Measurements from ENCODE around the gene KAT5. TPM values are rescaled to one million over a fixed set of nuclear protein-coding genes. Genes with fewer than 3 reads are reported as not detected.

KAT5 gene
- total and polyA plus RNA-seq, 10 of the 15 experiments (the other 5 are each of a cell fraction or from before 2014, with no cell fraction given): 3.4 to 66.1 (median 46.3) TPM

- TF ChIP-seq, protein P1, sequence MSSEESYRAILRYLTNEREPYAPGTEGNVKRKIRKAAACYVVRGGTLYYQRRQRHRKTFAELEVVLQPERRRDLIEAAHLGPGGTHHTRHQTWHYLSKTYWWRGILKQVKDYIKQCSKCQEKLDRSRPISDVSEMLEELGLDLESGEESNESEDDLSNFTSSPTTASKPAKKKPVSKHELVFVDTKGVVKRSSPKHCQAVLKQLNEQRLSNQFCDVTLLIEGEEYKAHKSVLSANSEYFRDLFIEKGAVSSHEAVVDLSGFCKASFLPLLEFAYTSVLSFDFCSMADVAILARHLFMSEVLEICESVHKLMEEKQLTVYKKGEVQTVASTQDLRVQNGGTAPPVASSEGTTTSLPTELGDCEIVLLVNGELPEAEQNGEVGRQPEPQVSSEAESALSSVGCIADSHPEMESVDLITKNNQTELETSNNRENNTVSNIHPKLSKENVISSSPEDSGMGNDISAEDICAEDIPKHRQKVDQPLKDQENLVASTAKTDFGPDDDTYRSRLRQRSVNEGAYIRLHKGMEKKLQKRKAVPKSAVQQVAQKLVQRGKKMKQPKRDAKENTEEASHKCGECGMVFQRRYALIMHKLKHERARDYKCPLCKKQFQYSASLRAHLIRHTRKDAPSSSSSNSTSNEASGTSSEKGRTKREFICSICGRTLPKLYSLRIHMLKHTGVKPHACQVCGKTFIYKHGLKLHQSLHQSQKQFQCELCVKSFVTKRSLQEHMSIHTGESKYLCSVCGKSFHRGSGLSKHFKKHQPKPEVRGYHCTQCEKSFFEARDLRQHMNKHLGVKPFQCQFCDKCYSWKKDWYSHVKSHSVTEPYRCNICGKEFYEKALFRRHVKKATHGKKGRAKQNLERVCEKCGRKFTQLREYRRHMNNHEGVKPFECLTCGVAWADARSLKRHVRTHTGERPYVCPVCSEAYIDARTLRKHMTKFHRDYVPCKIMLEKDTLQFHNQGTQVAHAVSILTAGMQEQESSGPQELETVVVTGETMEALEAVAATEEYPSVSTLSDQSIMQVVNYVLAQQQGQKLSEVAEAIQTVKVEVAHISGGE (CRISPR knock-in tag; IDR thresholded peaks at IDR 0.05): no peak
- TF ChIP-seq SIX5 (IDR thresholded peaks at IDR 0.05; ENCODE audit: low read depth, low read length, severe bottlenecking): peak; percentile 92
- peak in 1 of 2 experiments; percentile 51; a peak in 1 of 3 replicates for TF ChIP-seq EGR1 (IDR thresholded peaks at IDR 0.05; ENCODE audit: borderline replicate concordance in 1 of 2, low read depth in 2 of 2, low read length in 2 of 2)
- TF ChIP-seq TCF7 (IDR thresholded peaks at IDR 0.05; ENCODE audit: borderline replicate concordance): no peak
- TF ChIP-seq ZBTB33 (IDR thresholded peaks at IDR 0.05): no peak
- TF ChIP-seq ELK1 (IDR thresholded peaks at IDR 0.05; ENCODE audit: low read depth, low read length): 0 out of 2 replicates have a peak, but pooled peaks have one; percentile 15
- peak; percentile 14 for TF ChIP-seq SP1 (IDR thresholded peaks at IDR 0.05; ENCODE audit: low read depth, low read length)
- TF ChIP-seq, protein P2, sequence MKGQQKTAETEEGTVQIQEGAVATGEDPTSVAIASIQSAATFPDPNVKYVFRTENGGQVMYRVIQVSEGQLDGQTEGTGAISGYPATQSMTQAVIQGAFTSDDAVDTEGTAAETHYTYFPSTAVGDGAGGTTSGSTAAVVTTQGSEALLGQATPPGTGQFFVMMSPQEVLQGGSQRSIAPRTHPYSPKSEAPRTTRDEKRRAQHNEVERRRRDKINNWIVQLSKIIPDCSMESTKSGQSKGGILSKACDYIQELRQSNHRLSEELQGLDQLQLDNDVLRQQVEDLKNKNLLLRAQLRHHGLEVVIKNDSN (IDR thresholded peaks at IDR 0.05; ENCODE audit: borderline replicate concordance, extremely low read length, insufficient read depth, low read depth, low read length): no peak
- peak; percentile 36; the same call in 1 of the 2 replicates for TF ChIP-seq TCF12 (IDR thresholded peaks at IDR 0.05; ENCODE audit: low read depth, low read length)
- TF ChIP-seq SMARCA5 (IDR thresholded peaks at IDR 0.05): no peak
- no peak for TF ChIP-seq IRF4 (IDR thresholded peaks at IDR 0.05; ENCODE audit: low read depth, low read length)
- peak; percentile 49 for TF ChIP-seq HDAC6 (IDR thresholded peaks at IDR 0.05; ENCODE audit: unreplicated experiment)
- TF ChIP-seq ZNF274 (IDR thresholded peaks at IDR 0.05; ENCODE audit: insufficient read depth, insufficient read length): no peak
- TF ChIP-seq PML (IDR thresholded peaks at IDR 0.05; ENCODE audit: low read length): peak; percentile 76; the same call in 1 of the 2 replicates
- no peak for TF ChIP-seq CBX3 (IDR thresholded peaks at IDR 0.05; ENCODE audit: borderline replicate concordance, low read depth)
Observed at GRCh38 chr11:65720211-65720934, 8.3 kb downstream of the KAT5 start, which contains the start of gene RNASEH2C (continued).

Measured in GM12878 (cell line).